T-cell (primary cell): ENCODE measurements around the gene ZNF576. TPM values are rescaled to one million over a fixed set of nuclear protein-coding genes. Genes with fewer than 3 reads are reported as not detected.
"Not testable (repeated sequence)": the region's sequence is repeated elsewhere in the genome, so short reads cannot be mapped to it uniquely, and the experiment has no call there.

Source experiments
- ATAC-seq, 4 experiments: fragments of 200-7000 bp in 3 of 4; fragments of 150-1000 bp in 1 of 4; cut with Tn5 transposase; replicated peaks in 1 of 4; 1 replicate in 3 of 4; 2 replicates in 1 of 4; pipeline ENCODE4 v1.10.0; 2021; ENCODE audit warnings: moderate library complexity in 3 of 4, mild to moderate bottlenecking in 2 of 4, moderate number of reproducible peaks in 1 of 4
- CTCF ChIA-PET, 2 donors: fragments of 300-600 bp; sonication (Branson Sonifier 250); formaldehyde crosslinking; loops; one replicate each; lab custom pipeline; 2022; ENCODE audit warnings: antibody characterized with exemption in 2 of 2; lab: Charles Lee
- POLR2A ChIA-PET, 2 donors: fragments of 300-600 bp; sonication (Branson Sonifier 250); formaldehyde crosslinking; loops; one replicate each; lab custom pipeline; 2022; ENCODE audit warnings: antibody characterized with exemption in 2 of 2; lab: Charles Lee
- DNase-seq, 35 experiments: peaks; one replicate each; pipeline versions ENCODE4 v3.0.0 to v3.0.0-alpha.2; 2013 to 2023
- H3K27ac ChIP-seq: one replicate; pipeline ENCODE4 v1.5.1; 2013; ENCODE audit warnings: low read length
- H3K27me3 ChIP-seq, 2 experiments: replicated peaks in 1 of 2; 1 replicate in 1 of 2; 2 replicates in 1 of 2; pipeline versions ENCODE4 v1.6.1 to v1.7.0; 2013; ENCODE audit warnings: low read length in 1 of 2, mixed read lengths in 1 of 2; ENCODE audit not compliant: control insufficient read depth in 2 of 2, insufficient read depth in 2 of 2; ENCODE audit errors: extremely low read depth in 1 of 2
- H3K36me3 ChIP-seq, 2 donors: 1 replicate in 1 of 2; 2 replicates in 1 of 2; pipeline versions ENCODE4 v1.6.1 to v1.7.0; 2013; ENCODE audit warnings: low read length in 1 of 2; ENCODE audit not compliant: control insufficient read depth in 2 of 2, insufficient read depth in 1 of 2; ENCODE audit errors: extremely low read depth in 1 of 2
- H3K4me1 ChIP-seq, 2 experiments: 1 replicate in 1 of 2; 2 replicates in 1 of 2; pipeline versions ENCODE4 v1.6.1 to v1.7.0; 2013; ENCODE audit warnings: low read length in 2 of 2, mixed read lengths in 1 of 2; ENCODE audit not compliant: insufficient read depth in 2 of 2, control insufficient read depth in 1 of 2; ENCODE audit errors: extremely low read depth in 1 of 2
- H3K4me3 ChIP-seq, 2 donors: 1 replicate in 1 of 2; 2 replicates in 1 of 2; pipeline versions ENCODE4 v1.5.1 to v1.7.0; 2013; ENCODE audit warnings: mild to moderate bottlenecking in 2 of 2, low read length in 1 of 2, moderate library complexity in 1 of 2; ENCODE audit not compliant: control insufficient read depth in 1 of 2; ENCODE audit errors: extremely low read depth in 1 of 2
- H3K9me3 ChIP-seq: 2 replicates; pipeline ENCODE4 v1.7.0; 2013
- H3K27ac Mint-ChIP-seq, 2 donors: one replicate each; pipeline ENCODE4 v1.8.0; 2020 to 2021; ENCODE audit warnings: mild to moderate bottlenecking in 2 of 2, mixed read lengths in 2 of 2
- H3K27me3 Mint-ChIP-seq, 2 donors: one replicate each; pipeline ENCODE4 v1.8.0; 2021 to 2022; ENCODE audit warnings: mixed read lengths in 2 of 2
- H3K36me3 Mint-ChIP-seq: one replicate; pipeline ENCODE4 v1.8.0; 2021; ENCODE audit warnings: mixed read lengths
- H3K4me1 Mint-ChIP-seq, 3 donors: one replicate each; pipeline ENCODE4 v1.8.0; 2020 to 2022; ENCODE audit warnings: mixed read lengths in 3 of 3, mild to moderate bottlenecking in 1 of 3
- H3K4me3 Mint-ChIP-seq, 3 donors: one replicate each; pipeline ENCODE4 v1.8.0; 2020 to 2022; ENCODE audit warnings: mild to moderate bottlenecking in 3 of 3, mixed read lengths in 3 of 3, moderate library complexity in 3 of 3
- H3K9me3 Mint-ChIP-seq, 3 donors: one replicate each; pipeline ENCODE4 v1.8.0; 2020 to 2022; ENCODE audit warnings: mixed read lengths in 3 of 3
- WGBS: methylation state at CpG from one replicate; pipeline ENCODE4 v1.1.5; 2013; ENCODE audit warnings: missing lambda C conversion rate; ENCODE audit not compliant: insufficient coverage; 5-methylcytosine and 5-hydroxymethylcytosine counted together
- total RNA-seq, 35 experiments: library from RNA in 6 of 35; stranded (reverse) in 6 of 35; fragments of 120-200 nt in 1 of 35; gene quantifications; one replicate each; pipeline versions ENCODE4 v1.2.1 to v1.2.4 and lab custom pipeline; 2013 to 2026

The ZNF576 gene
- total RNA-seq, 5 donors from 2014 or later (not counting 1 experiment from before 2014, with no cell fraction given), result 5.4 to 19.6 (median 16.9) TPM

- ChIA-PET POLR2A (no interaction called here), CTCF (no interaction called here)
- H3K4me1 Mint-ChIP-seq, result peaks cover 0 to 3% (median 0%) of the 10 kb centered on the region in 3 donors
- peaks cover 0 to 46% of the 10 kb centered on the region in 2 experiments for H3K27me3 ChIP-seq
- WGBS, result 100% methylated on average over 3 of the region's 5 CpGs
- DNase-seq (no peak), ATAC-seq (no peak)
- peaks cover 0 to 5% of the 10 kb centered on the region in 2 experiments for H3K4me1 ChIP-seq
- H3K27ac Mint-ChIP-seq, result no peak overlapping the region
- H3K4me3 ChIP-seq, result no peak overlapping the region
- no peaks in the 10 kb centered on the region for H3K36me3 ChIP-seq
- H3K27me3 Mint-ChIP-seq, result peaks cover 4 to 14% of the 10 kb centered on the region in 2 donors
- no peak overlapping the region for H3K4me3 Mint-ChIP-seq
- no peaks in the 10 kb centered on the region for H3K9me3 Mint-ChIP-seq
- H3K27ac ChIP-seq, result no peak overlapping the region
- H3K9me3 ChIP-seq, result no peaks in the 10 kb centered on the region
- no peaks in the 10 kb centered on the region for H3K36me3 Mint-ChIP-seq
Measured at GRCh38 chr19:43631491-43631890, 35.1 kb downstream of the ZNF576 start.

- no peaks in the 10 kb centered on the region for H3K9me3 Mint-ChIP-seq
- Histone ChIP-seq H3K9me3 (no peaks in the 10 kb centered on the region), H3K4me1 (peaks cover 0 to 7% of the 10 kb centered on the region in 2 experiments), H3K36me3 (no peaks in the 10 kb centered on the region), H3K4me3 (no peak overlapping the region), H3K27me3 (peaks cover 4 to 51% of the 10 kb centered on the region in 2 experiments), H3K27ac (no peak overlapping the region)
- ChIA-PET CTCF (no interaction called here), POLR2A (no interaction called here)
- H3K27me3 Mint-ChIP-seq, result peaks cover 6 to 28% of the 10 kb centered on the region in 2 donors
- no CpG with 5 or more reads among the region's 4 CpGs for WGBS
- H3K4me3 Mint-ChIP-seq, result no peak overlapping the region
- H3K36me3 Mint-ChIP-seq, result no peaks in the 10 kb centered on the region
- DNase-seq (no peak), ATAC-seq (no peak)
- peaks cover 0 to under 1% (median under 1%) of the 10 kb centered on the region in 3 donors for H3K4me1 Mint-ChIP-seq
- H3K27ac Mint-ChIP-seq, result no peak overlapping the region
Measured at GRCh38 chr19:43633520-43633919, 37.1 kb downstream of the ZNF576 start.

GRCh38 chr19:43634068-43634467, 37.7 kb downstream of the ZNF576 start:
- Mint-ChIP-seq H3K4me1 (peaks cover 2 to 6% (median 6%) of the 10 kb centered on the region in 3 donors), H3K4me3 (no peak overlapping the region), H3K27ac (no peak overlapping the region), H3K27me3 (peaks cover 11 to 34% of the 10 kb centered on the region in 2 donors), H3K9me3 (no peaks in the 10 kb centered on the region), H3K36me3 (no peaks in the 10 kb centered on the region)
- no peak for DNase-seq
- no peak for ATAC-seq
- Histone ChIP-seq H3K9me3 (no peaks in the 10 kb centered on the region), H3K4me3 (no peak overlapping the region), H3K27ac (no peak overlapping the region), H3K36me3 (no peaks in the 10 kb centered on the region), H3K4me1 (peaks cover under 1 to 9% of the 10 kb centered on the region in 2 experiments), H3K27me3 (peaks cover 6 to 56% of the 10 kb centered on the region in 2 experiments)
- ChIA-PET POLR2A (no interaction called here), CTCF (no interaction called here)
- 66% methylated on average over 4 of the region's 5 CpGs for WGBS

- H3K9me3 Mint-ChIP-seq, result no peaks in the 10 kb centered on the region
- WGBS, result 42% methylated on average over 2 of the region's 5 CpGs
- H3K4me1 Mint-ChIP-seq, result peaks cover 4 to 9% (median 7%) of the 10 kb centered on the region in 3 donors
- peaks cover 13 to 35% of the 10 kb centered on the region in 2 donors for H3K27me3 Mint-ChIP-seq
- no peak overlapping the region for H3K4me3 Mint-ChIP-seq
- no peaks in the 10 kb centered on the region for H3K36me3 ChIP-seq
- no peak overlapping the region for H3K27ac Mint-ChIP-seq
- ATAC-seq (no peak), DNase-seq (no peak)
- ChIA-PET POLR2A (no interaction called here), CTCF (no interaction called here)
- H3K9me3 ChIP-seq, result no peaks in the 10 kb centered on the region
- H3K36me3 Mint-ChIP-seq, result no peaks in the 10 kb centered on the region
- no peak overlapping the region for H3K4me3 ChIP-seq
- H3K27me3 ChIP-seq, result peaks cover 6 to 59% of the 10 kb centered on the region in 2 experiments
- H3K27ac ChIP-seq, result no peak overlapping the region
- peaks cover 4 to 12% of the 10 kb centered on the region in 2 experiments for H3K4me1 ChIP-seq
Measured at GRCh38 chr19:43634506-43634871, 38.1 kb downstream of the ZNF576 start.

- H3K27me3 ChIP-seq, result peaks cover 6 to 61% of the 10 kb centered on the region in 2 experiments
- 25% methylated on average over 14 of the region's 17 CpGs for WGBS
- no peak overlapping the region for H3K27ac ChIP-seq
- CTCF ChIA-PET, result no interaction called here
- no peaks in the 10 kb centered on the region for H3K9me3 ChIP-seq
- ATAC-seq, result no peak
- Mint-ChIP-seq H3K27ac (no peak overlapping the region), H3K4me1 (peaks cover 5 to 9% (median 9%) of the 10 kb centered on the region in 3 donors), H3K9me3 (no peaks in the 10 kb centered on the region), H3K27me3 (peaks cover 13 to 35% of the 10 kb centered on the region in 2 donors), H3K36me3 (no peaks in the 10 kb centered on the region), H3K4me3 (no peak overlapping the region)
- no peak for DNase-seq
- H3K4me3 ChIP-seq, result no peak overlapping the region
- POLR2A ChIA-PET, result interaction anchor here in 1 of 2 donors (0.6 kb wide), 1 partner anchor 182 kb away, joined by 3 read pairs; no protein-coding TSS in a partner anchor
- H3K4me1 ChIP-seq, result peaks cover 6 to 14% of the 10 kb centered on the region in 2 experiments
- H3K36me3 ChIP-seq, result no peaks in the 10 kb centered on the region
Measured at GRCh38 chr19:43634872-43635560, 38.6 kb downstream of the ZNF576 start.

GRCh38 chr19:43635561-43635940, 39.2 kb downstream of the ZNF576 start:
- H3K27ac Mint-ChIP-seq, H3K4me3 Mint-ChIP-seq, H3K36me3 Mint-ChIP-seq, CTCF ChIA-PET, H3K9me3 ChIP-seq, H3K9me3 Mint-ChIP-seq, DNase-seq, H3K27ac ChIP-seq, POLR2A ChIA-PET, H3K36me3 ChIP-seq, H3K4me3 ChIP-seq, ATAC-seq: not testable (repeated sequence)
- Mint-ChIP-seq H3K4me1 (peaks cover 8 to 13% (median 9%) of the 10 kb centered on the region in 3 donors), H3K27me3 (peaks cover 13 to 36% of the 10 kb centered on the region in 2 donors)
- H3K4me1 ChIP-seq, result peaks cover 9 to 19% of the 10 kb centered on the region in 2 experiments
- H3K27me3 ChIP-seq, result peaks cover 6 to 66% of the 10 kb centered on the region in 2 experiments
- WGBS, result 83% methylated on average over 1 of the region's 2 CpGs
